Colonic mucosa (tissue), 4 donors: ENCODE measurements around the gene NOTCH2. TPM values are rescaled to one million over a fixed set of nuclear protein-coding genes. Genes with fewer than 3 reads are reported as not detected.

ENCODE experiments used
- DNase-seq: peaks from one replicate; pipeline ENCODE4 v3.0.0-alpha.2; 2020
- H3K27ac ChIP-seq: fragments of 200-600 bp; one replicate; pipeline ENCODE4 v1.8.0; 2021
- H3K27me3 ChIP-seq: fragments of 200-600 bp; one replicate; pipeline ENCODE4 v1.8.0; 2021
- H3K36me3 ChIP-seq: fragments of 200-600 bp; one replicate; pipeline ENCODE4 v1.8.0; 2021
- H3K4me1 ChIP-seq: fragments of 200-600 bp; one replicate; pipeline ENCODE4 v1.8.0; 2021; ENCODE audit warnings: mild to moderate bottlenecking
- H3K4me3 ChIP-seq: fragments of 200-600 bp; one replicate; pipeline ENCODE4 v1.8.0; 2021
- H3K9ac ChIP-seq, 2 donors: one replicate each; pipeline ENCODE4 v1.7.0; 2013; ENCODE audit warnings: control low read depth in 2 of 2, low read depth in 2 of 2, low read length in 2 of 2
- H3K9me3 ChIP-seq: fragments of 200-600 bp; one replicate; pipeline ENCODE4 v1.8.0; 2021
- intact Hi-C: fragments of 100-400 bp; cut with DNase I; formaldehyde crosslinking; loops from one replicate; pipeline ENCODE4 v1.14.1; 2022
- total RNA-seq, 2 donors: library from RNA; stranded (reverse); fragmentation: NEBNext Ultra II Directional in 1 of 2; extraction: Animal tissue kit (Norgen Biotek cat#: 25700) in 1 of 2; gene quantifications; one replicate each; pipeline ENCODE4 v1.2.1, GENCODE V29; 2021
- TF ChIP-seq, protein P1 (sequence below): fragments of 200-600 bp; IDR thresholded peaks from one replicate; pipeline ENCODE4 v1.8.0; 2022; ENCODE audit warnings: antibody characterized with exemption, mild to moderate bottlenecking
- donor health status: healthy.
- donor health status: DM: no; HTN: no; CAD: no.
- donor health status: DM: no; HTN: no; CAD: no.

NOTCH2 gene
- total RNA-seq, 2 donors from 2014 or later = 53.0 to 69.6 TPM

DNA sequence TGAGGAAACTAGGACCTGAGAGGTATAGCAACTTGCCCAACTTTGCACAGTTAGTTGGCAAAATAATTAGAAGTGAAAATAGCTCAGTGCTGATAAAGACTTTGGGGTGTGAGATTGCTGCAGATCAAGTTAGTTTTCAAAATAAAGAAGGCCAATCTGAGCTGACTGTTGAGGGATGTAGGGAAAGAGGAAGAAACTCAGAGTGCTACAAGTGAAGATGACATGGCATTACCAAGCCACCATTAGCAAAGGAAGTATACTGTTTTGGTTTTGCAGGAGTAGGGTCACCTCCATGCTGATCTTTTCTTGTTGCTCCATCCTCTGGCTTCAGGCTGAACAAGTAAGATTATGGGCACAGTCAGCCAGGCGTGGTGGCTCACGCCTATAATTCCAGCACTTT is 94.5 kb downstream of the NOTCH2 start:
- H3K27ac ChIP-seq = no peak overlapping the region
- H3K36me3 ChIP-seq = no peaks in the 10 kb centered on the region
- H3K4me1 ChIP-seq = no peaks in the 10 kb centered on the region
- DNase-seq = no peak
- intact Hi-C loops = no loop called here
- TF ChIP-seq, protein P1, sequence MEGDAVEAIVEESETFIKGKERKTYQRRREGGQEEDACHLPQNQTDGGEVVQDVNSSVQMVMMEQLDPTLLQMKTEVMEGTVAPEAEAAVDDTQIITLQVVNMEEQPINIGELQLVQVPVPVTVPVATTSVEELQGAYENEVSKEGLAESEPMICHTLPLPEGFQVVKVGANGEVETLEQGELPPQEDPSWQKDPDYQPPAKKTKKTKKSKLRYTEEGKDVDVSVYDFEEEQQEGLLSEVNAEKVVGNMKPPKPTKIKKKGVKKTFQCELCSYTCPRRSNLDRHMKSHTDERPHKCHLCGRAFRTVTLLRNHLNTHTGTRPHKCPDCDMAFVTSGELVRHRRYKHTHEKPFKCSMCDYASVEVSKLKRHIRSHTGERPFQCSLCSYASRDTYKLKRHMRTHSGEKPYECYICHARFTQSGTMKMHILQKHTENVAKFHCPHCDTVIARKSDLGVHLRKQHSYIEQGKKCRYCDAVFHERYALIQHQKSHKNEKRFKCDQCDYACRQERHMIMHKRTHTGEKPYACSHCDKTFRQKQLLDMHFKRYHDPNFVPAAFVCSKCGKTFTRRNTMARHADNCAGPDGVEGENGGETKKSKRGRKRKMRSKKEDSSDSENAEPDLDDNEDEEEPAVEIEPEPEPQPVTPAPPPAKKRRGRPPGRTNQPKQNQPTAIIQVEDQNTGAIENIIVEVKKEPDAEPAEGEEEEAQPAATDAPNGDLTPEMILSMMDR = no peak
- H3K27me3 ChIP-seq = no peaks in the 10 kb centered on the region
- no peak overlapping the region for H3K4me3 ChIP-seq
- H3K9ac ChIP-seq = no peak overlapping the region
- no peaks in the 10 kb centered on the region for H3K9me3 ChIP-seq

DNA sequence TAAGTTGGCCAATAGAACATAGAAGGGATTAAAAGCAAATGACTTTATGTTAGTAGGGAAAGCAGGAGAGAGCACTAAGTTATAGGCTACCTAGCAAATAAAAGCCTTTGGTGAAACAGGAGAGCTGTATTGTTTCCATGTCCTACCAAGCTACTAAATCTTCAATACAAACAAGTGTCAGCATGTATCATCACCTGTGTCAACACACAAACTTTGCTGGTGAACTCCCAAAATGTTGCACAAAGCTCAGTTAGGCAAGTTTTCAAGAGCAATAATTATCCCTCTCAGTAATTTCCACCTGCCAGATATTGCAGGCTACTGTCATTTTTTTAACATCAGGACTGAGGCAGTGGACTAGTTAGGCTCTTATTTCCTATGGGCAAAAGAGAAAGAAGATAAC is 95.4 kb downstream of the NOTCH2 start:
- no peak for DNase-seq
- intact Hi-C loops = no loop called here
- Histone ChIP-seq H3K9ac (no peak overlapping the region), H3K4me3 (no peak overlapping the region), H3K27ac (no peak overlapping the region), H3K4me1 (no peaks in the 10 kb centered on the region), H3K27me3 (no peaks in the 10 kb centered on the region), H3K36me3 (no peaks in the 10 kb centered on the region), H3K9me3 (no peaks in the 10 kb centered on the region)
- TF ChIP-seq, protein P1 = no peak

- intact Hi-C loops = no loop called here
- no peak overlapping the region for H3K9ac ChIP-seq
- H3K4me1 ChIP-seq = no peaks in the 10 kb centered on the region
- TF ChIP-seq, protein P1 = no peak
- no peaks in the 10 kb centered on the region for H3K9me3 ChIP-seq
- H3K27ac ChIP-seq = no peak overlapping the region
- no peaks in the 10 kb centered on the region for H3K36me3 ChIP-seq
- no peak for DNase-seq
- no peaks in the 10 kb centered on the region for H3K27me3 ChIP-seq
- no peak overlapping the region for H3K4me3 ChIP-seq
Measured at GRCh38 chr1:119971710-119972570, 97.5 kb downstream of the NOTCH2 start.

DNA sequence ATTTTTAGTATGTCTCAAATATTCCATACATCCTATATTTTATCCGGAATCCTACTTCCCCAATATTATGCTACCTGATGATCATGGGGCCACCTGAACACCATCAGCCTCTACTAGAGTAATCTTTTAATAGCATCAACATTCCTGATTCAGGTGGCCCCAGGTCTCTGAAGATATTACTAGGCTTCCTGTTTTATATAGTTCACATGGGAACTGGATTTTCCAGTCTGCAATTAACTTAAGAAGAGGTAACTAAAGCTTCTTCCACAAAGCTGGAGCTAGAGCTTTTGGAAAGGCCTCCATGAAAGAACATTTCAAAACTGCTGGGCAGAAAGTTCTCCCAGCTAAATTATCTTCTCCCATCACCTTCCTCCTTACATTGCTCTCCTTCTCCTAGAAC is 100.9 kb downstream of the NOTCH2 start:
- TF ChIP-seq, protein P1 = no peak
- no peaks in the 10 kb centered on the region for H3K36me3 ChIP-seq
- no peak for DNase-seq
- intact Hi-C loops = no loop called here
- no peaks in the 10 kb centered on the region for H3K4me1 ChIP-seq
- H3K27me3 ChIP-seq = no peaks in the 10 kb centered on the region
- no peak overlapping the region for H3K4me3 ChIP-seq
- H3K27ac ChIP-seq = no peak overlapping the region
- H3K9me3 ChIP-seq = no peaks in the 10 kb centered on the region
- no peak overlapping the region for H3K9ac ChIP-seq

GRCh38 chr1:119968068-119968492 is 101.4 kb downstream of the NOTCH2 start:
- no peaks in the 10 kb centered on the region for H3K4me1 ChIP-seq
- H3K27me3 ChIP-seq = no peaks in the 10 kb centered on the region
- H3K27ac ChIP-seq = no peak overlapping the region
- intact Hi-C loops = no loop called here
- no peaks in the 10 kb centered on the region for H3K36me3 ChIP-seq
- no peaks in the 10 kb centered on the region for H3K9me3 ChIP-seq
- peak; percentile 84 for DNase-seq
- no peak overlapping the region for H3K4me3 ChIP-seq
- H3K9ac ChIP-seq = no peak overlapping the region
- TF ChIP-seq, protein P1 = peak; percentile 85
